ENCODE data around the gene RAD51B.

Gene RAD51B

DNA sequence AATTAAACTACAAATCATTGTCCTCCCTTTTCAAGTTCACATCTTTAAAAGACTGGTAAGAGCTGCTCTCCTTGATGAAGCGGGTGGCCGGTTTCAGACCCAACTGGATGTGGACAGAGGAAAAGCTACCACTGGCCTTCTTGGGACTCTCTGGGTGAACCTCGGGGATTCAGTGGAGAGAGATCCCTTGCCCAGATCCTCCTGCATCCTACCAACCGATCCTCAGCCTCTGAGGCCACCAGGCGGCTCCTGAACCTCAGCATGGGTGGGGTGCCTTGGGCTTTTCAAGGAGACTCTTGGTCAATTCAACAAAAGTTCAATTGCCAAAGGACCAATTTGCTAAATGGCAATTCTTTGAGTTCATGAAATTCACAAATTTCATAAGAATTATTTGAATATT lies 888.8 kb downstream of the RAD51B start:
- DNase-seq, result no peak

DNA sequence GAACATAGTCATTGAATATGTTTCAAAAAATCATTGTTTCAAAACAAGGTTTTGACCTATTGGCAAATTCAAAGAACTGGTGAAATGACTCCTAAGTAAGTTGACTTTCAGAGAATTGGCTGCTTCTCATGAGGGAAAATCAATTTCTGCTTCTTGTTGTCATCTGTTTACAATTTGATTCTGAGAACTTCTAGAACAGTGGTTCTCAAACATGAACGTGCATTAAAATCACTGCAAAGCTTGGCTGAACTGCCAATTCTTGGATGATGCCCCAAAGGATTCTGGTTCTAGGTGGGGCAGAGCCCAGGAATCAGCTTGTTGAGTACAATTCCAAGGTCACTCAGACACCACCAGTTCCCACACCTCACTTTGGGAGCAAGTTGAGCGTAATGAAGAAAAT lies 889.4 kb downstream of the RAD51B start:
- DNase-seq, result no peak

DNA sequence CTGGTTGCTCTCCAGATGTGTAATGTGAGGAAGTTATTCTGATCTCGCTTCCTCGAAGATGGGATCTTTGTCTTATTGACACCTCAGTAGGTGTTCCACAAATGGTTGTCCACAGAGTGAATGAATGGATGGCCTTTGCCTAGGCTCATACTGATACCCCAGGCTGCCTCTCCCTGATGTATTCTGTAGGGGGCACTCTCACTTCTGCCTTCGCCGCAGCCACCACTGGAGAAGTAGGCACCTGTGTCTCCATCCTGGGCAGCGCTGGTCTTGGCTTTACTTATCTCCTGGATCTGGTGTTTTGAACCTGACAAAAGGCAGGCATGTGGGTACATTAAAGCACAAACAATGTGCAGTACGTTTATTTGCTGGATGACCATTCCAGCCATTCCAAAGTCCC lies 891.2 kb downstream of the RAD51B start:
- no peak for DNase-seq

DNA sequence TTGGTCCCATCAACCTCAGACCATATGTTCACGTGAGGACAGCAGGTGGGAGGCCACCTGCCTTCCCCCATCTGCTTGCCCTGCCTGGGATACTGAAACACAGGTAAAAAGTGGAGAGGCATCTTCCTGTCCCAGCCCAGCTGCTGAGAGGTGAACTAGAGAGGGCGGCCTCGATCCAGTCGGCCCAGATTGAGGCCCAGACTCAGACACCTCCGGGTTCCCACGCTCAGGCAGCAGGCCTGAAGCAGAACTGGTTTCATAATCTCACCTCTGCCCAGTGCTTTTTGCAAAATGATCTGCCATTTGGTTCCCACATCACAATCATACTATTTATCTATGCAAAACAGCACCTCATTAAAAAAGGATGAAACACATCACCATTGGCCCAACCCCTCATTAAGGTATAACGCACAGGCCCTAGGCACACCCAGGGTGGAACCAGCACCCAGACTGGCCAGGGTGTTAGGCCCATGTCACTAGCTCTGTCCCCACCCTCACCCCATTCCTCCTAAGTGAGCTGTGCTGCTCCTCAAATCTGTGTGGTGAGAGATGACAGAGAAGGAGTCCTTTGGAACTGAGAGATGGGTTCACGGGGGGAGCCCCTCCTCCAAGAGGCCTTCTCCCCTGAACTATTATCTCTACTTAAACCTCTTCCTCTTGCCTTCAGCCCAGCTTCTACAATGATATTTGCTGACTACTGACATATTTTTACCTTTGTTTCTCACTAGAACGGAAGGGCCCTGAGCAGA lies 892.2 kb downstream of the RAD51B start:
- DNase-seq, result no peak

DNA sequence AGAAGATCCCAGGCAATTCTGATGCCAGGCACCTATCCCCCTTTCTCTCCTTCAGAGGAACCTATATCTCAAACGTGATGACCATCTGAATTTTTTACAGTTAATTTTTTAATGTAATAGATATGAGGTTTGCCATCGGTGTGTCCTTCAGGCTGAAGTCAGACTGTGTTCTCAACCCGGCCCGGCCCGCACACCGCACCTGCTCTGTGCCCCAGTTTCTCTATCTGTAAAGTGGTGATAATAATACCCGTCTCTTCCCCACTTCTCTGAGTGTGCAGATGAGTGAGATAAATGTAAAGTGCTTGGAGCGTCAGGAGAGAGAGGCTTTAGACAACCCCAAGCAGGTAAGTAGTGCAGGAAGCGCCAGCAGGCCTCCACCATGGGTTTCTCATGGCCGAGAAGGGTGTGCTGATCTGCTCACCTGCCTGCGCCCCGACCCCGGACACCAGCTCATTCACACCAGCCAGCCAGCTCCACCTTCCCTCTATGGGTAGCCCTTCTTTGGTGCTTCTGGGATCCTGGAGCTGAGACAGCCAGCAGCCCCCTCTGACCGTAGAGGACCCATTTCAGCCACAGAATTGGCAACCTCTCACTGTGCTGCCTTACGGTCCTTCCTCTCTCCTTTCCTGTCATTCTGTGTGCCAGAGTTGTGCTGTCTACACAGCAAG lies 893.3 kb downstream of the RAD51B start:
- no peak for DNase-seq

DNA sequence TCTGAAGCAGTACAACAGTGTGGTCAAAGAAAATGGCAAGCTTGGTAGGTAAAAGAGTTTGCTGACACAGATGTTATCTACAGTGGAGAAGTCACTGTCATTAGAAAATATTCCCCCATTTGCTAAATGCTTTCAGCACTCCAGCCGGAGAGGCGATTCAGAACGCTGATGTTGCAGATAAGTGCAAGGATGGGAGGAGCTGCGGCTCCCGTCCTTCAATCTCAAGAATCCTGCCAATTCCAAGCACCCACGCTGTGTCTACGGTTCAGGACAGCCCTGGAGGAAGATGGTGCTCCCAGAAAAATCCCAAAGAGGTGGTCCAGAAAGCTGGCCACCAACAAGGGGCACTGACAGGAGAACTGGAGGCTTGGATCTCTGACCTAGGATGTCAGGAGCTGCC lies 894.2 kb downstream of the RAD51B start:
- no peak for DNase-seq

DNA sequence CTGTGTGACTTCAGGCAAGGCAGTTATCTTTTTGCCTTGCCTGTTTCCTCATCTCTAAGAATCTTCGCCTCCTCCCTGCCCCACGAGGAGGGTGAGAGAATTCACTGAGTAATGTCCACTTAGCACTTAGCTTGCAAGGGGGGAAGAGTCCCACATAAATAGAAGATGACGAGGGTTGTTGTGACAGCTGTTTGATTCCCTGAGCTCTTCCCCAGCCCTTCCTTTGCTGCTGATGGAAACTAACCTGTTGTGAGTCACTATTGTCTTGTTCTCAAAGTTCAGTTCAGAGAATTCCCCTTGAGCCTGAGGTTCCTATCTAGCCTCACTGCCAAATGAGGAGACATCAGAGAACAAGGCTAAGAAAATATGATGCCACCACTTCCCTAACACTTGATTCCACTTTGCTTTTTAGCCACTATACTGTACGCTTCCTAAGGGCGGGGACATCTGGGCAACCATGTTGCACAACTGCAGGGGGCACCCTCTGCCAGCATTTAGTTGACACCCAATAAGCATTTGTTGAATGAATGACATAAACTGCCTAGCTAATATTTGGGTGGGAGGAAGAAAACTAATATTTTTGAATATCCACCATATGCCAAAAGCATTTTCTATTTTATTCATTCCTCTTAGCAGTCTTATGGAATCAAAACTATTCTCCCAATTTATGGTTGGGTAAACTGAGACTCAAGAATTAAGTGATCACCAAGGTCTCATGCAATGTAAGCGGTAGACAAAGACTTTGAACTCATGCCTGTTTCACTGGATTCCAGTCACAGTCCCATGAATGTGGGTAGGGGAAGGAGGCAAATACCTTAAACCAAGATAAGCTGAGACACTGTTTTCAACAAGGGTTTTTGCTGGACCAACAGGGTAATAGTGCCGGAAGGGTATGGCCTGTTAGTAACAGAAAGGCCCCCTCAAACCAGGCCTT lies 895.7 kb downstream of the RAD51B start:
- DNase-seq, result no peak

DNA sequence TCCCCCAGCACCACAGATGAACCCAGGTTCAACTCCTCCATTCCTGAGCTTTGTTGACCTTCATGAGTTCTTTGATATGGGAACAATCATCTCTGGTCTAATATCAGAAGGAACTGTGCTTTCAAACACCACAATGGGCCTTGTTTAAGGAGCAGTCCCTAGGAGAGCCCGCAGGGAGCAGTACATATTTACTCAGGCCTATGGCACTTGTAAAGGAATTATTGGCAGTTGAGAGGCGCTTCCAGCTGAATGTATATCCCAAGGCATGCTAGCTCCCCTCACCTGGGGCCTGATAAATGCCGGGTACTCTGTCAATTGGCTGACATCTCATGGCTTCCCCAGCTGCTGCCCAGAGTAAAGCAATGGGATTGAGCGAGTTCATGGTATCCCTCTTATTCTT lies 897.1 kb downstream of the RAD51B start:
- no peak for DNase-seq

DNA sequence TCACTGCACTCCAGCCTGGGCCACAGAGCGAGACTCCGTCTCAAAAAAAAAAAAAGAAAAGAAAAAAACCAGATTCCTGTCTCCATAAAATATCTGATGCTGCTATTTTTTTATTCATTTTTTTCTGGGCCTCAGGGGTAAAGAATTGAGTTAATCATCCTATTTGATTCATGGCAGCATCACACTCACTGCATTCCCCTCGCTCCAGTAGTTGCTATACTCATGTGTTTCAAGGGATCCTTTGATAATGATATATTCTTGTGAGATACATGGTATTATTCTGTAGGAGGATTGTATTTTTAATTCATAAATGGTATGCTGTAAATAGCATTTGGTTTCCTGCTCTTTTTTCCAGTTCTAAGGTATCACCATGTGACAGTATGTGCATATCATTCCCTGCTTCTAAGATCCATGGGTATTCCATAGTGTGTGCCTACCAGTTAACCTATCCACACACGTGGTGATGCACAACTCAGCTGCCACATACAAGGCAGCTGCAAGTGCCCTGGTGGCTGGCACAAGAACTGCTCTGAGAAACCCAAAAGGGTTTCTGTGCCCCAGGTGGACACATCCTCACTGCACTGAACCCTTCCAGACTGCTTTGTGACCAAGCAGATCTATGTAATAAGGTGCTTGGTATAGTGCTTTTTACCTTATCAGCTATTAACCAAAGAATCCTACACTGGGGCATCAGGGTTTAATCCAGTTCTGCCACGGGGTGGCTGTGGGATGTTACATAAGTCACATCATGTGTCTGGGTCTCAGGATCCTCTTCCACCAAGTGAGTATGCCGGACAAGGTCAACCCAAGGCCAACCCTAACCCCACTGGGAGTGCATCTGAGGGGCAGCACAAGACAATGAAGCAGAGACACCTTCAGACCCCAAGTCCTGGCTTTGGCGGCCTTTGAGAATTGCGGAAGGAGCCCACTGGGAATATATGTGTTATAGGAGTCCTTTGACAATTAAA lies 898.7 kb downstream of the RAD51B start:
- DNase-seq, result no peak

DNA sequence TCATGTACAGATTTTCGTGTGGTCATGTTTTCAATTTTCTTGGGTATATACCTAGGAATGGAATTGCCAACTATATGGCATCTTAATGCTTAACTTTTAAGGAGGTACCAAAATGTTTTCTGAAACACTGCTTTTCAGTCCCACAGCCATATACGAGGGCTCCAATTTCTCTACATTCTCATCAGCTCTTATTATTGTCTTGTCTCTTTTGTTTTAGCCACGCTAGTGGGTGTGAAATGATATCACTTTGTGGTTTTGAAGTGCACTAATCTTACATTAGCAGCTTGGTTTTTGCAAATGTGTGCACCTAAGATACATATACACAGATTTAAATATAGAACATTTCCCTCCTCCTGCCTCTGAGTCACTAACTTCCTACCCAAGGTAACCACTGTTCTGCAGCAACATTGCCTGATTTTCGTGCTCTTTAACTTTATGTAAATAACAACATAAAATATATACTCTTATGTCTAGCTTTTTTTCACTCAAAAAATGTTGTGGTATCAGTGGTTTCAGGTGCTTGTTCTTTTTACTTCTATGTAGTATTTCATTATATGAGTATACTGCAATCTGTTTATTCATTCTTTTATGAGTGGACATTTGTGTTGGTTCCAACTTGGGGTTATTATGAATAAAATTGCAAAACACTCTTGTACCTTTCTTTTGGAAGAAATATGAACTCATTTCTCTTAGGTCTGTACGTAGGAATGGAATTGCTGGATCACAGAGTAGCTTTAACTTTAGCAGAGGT lies 900.2 kb downstream of the RAD51B start:
- no peak for DNase-seq

DNA sequence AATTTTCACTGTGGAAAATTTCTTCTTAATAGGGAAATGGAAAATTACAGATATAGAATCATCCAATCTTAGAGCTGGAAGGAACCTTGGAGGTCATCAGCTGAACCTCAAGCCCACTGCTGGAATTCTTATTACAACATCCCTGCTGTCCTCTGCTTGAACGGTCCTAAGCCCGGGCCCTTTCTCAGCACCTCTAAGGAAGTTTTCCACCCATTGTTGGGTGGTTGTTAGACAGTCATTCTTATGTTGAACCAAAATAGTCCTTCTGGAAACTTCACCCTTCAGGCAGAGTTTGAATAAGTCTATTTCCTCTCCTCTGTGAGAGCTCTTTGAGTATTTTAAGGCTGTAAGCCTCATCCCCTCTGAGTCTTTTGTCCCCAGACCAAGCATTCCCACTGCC lies 902.6 kb downstream of the RAD51B start:
- DNase-seq, result no peak

DNA sequence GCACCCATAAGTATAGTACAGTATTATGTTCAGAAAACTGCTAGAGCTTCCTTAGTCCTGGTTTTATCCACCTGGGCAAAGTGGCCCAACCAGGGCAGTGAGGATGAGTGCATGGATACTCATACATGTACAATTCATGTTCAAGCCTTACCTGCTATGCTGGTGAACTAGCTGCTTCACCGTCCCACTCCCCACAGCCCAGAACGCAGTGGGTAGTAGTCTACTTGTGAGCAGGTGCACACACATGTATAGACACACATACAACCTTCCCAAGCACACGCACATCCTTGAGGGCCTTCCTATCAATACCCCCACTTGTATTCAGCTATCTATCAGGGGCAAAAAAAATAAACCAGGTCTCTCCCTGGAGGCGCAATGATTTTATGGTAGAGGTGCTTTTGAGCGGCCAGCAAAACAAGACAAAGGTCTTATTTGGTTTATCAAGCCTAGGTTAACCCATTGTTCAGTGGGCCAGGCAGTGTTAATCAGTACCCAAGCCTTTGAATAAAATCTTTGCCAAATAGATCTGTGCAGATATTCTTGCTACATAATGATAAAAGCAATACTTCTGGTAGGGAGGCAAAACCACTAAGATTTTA lies 903.5 kb downstream of the RAD51B start:
- no peak for DNase-seq

DNA sequence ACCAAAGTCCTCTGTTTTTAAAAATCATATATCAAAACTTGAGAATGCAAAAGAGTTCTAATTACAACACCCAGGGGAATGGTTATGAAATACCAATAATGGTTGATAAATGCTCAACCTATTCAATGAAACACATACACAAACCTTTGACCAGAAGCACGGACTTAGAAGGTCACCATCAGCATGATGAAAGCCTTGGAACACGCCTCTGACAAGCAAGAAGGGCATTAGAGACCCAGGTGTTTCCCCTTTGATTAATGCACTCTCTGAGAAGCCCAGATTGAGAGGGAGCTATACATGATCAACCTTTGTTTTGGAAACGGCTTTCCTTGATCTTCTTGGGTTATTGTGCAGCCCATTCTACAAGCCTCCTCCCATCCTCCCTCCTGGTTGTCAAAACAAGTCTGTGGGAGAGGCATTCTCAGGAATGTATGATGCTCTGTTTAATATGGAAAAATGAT lies 904.3 kb downstream of the RAD51B start:
- no peak for DNase-seq

DNA sequence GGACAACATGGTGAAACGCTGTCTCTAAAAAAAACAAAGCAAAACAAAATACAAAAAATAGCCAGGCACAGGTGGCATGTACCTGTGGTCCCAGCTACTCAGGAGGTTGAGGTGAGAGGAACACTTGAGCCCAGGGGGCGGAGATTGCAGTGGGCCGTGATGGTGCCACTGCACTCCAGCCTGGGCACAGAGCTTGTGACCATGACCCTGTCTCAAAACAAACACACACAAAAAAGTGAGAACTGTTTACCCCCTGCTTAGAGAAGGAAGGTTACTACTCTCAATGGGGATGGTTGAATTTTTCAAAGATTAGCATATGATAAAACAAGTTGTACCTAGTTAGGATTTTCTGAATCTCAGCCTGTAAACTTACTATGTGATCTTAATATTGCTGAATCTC lies 905.3 kb downstream of the RAD51B start:
- DNase-seq, result no peak

DNA sequence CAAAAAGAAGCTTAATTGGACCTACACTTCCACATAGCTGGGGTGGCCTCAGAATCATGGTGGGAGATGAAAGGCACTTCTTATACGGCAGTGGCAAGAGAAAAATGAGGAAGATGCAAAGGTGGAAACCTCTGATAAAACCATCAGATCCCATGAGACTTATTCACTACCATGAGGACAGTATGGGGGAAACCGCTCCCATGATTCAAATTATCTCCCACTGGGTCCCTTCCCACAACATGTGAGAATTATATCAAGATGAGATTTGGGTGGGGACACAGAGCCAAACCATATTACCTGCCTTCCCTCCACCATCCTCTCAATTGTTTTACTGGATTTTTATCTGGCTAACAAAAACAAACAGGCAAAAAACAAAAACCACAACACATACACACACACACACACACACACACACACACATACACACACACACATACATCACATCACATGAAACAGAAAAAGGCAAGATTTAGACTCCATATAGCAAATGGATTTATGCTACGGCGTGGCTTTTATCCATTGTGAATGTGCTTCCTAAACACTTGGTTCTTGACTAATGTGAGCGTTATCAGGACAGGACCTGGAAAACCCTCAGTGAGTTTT lies 906.6 kb downstream of the RAD51B start:
- no peak for DNase-seq

DNA sequence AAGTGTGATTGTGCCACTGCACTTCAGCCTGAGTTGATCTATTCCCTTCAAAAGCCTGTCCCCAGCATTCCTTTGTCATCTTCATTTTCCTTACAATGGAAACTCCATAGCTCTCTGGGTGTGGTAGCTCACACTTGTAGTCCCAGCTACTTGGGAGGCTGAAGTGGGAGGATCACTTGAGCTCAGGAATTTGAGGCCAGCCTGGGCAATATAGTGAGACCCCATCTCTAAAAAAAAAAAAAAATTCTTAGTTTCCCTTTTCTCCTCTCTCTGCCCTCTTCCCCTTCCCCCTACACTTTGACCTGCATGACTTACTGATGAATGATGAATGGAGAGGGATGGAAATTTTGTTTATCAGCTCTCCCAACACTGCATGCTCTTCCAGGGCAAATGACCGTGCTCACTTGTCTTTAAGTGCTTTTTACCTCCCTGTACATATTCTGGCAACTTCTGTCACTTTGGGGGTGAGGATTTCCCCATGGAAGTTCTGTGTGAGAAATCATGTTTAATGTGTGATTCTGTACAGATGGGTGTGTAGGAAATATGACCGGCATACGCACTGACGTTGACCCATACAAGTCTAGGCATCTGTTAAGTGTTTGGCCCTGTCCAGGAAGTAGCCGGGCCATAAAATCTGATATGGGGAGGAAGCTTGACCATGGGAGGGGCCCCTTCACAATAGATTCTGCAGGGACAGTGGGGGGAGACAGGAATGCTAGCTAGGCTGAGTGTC lies 907.9 kb downstream of the RAD51B start:
- no peak for DNase-seq

DNA sequence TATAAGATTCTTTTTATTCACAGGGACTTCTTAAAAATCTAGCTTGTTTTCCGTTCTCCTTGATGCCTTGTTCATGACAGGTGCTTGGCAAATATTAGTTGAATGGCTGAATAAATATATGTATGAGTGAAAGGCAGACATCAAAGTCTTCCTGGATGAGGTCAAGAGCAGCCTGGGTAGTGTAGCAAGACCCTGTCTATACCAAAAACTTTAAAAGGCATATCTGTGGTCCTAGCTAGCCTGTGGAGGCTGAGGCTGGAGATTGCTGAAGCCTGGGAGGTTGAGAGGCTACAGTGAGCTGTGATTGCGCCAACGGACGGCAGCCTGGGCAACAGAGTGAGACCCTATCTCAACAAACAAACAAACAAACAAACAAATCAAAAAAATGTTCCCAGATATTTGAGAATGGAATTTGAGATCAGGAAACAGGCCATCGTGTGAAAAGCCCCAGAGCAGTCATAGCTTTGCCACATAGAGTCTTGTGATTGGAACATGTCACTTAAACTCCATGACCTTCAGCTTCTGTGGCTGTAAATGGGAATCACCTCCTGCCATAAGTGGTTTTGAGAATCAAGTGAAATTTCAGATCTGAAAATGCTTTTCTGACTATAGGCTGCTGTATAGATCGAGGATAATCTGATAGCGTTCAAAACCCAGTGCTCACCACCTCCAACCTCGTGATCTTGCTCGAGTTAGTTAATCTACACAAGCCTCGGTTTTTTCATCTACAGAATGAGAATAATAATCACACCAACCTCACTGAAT lies 908.9 kb downstream of the RAD51B start:
- DNase-seq, result no peak

DNA sequence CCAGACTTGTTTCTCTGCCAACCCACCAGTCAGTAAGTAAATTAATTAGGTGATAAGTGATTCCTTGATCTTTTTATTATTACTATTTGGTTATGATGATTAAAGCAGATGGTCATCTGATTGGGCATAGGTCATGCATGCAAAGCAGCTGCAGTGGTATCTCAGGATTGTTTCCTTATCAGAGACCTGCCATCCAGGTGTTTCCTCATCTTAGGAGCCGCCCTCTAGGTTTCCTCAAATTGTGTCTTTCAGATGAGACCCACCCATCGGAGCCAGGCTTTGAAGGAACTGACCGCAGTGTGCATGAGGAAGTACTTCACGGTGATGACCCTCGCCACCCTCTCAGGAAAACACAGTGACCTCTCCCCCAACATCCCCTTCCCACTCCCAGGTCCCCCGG lies 910.0 kb downstream of the RAD51B start:
- DNase-seq, result no peak

DNA sequence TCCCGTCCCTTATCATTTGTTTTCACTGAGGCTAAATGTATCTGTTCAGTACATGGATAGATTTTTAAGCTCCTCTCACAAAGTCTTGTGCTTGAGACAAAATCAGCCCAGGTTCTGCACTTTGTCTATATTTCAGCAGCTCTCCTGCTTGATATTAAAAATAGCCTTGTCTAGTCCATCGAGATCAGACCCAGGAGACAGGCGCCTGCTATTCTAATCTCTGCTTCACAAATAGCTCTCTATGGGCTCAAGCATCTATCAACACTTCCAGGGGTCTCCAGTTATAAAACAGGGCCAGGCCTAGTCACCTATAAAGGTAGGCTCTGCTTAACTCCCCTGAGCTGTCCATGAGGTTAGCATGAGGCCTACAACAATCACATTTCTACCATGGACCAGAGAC lies 910.8 kb downstream of the RAD51B start:
- no peak for DNase-seq

Data from NCI-H2029 treated with DMSO at 0.1 percent for 48 hours (cell line).